HK-2 (cell line): Measurements from ENCODE around the gene VIT.
"Not testable (repeated sequence)": the region's sequence is repeated elsewhere in the genome, so short reads cannot be mapped to it uniquely, and the experiment has no call there.

Experiments
- DNase-seq: peaks from one replicate; pipeline ENCODE4 v3.0.0-alpha.2; 2018; ENCODE audit not compliant: unreplicated experiment

The VIT gene

DNA sequence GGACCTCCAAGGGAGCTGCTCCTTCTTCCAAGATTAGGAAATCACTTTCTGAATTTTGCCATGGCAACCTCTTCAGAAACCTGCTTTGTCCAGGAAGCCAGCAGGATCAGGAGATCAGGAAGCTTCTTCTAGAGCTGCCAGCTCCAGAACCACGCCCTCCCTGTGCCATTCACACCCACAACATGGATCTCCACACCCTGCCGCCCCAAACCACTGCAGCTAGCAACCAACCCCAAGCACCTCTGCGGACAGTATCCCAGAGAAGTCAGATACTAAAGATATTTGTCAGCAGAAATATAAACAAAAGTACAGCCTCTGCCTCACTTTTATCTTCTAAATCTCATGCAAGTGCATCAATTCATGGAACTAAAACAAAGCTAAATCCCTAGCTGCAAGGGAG lies 106.4 kb downstream of the VIT start:
- DNase-seq = no peak

DNA sequence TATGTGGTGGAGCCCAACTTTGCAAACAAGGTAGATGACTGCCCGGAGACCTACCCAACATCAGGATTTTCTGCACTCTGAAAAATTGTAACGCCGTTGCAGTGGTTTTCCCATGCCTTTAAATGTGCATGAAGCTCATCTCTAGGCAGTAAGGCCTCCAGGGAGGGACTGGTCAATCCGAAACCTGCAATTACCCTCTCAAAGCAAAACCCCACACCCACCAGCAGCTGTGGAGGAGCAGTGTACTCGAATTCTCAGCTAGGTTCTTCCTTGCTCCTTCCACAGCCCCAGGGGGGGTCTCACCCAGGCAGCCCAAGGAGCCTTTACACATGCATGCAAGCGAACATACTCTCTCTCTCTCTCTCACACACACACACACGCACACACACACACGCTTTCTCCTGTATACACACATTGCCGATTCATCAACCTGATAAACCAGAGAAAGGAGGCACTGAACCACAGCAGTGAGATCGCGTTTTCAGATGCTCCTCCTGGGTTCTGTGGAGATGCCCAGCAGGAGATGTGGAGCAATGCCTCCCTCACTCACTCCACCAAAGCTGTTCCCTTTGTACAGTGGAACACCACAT lies 109.2 kb downstream of the VIT start:
- DNase-seq = no peak

DNA sequence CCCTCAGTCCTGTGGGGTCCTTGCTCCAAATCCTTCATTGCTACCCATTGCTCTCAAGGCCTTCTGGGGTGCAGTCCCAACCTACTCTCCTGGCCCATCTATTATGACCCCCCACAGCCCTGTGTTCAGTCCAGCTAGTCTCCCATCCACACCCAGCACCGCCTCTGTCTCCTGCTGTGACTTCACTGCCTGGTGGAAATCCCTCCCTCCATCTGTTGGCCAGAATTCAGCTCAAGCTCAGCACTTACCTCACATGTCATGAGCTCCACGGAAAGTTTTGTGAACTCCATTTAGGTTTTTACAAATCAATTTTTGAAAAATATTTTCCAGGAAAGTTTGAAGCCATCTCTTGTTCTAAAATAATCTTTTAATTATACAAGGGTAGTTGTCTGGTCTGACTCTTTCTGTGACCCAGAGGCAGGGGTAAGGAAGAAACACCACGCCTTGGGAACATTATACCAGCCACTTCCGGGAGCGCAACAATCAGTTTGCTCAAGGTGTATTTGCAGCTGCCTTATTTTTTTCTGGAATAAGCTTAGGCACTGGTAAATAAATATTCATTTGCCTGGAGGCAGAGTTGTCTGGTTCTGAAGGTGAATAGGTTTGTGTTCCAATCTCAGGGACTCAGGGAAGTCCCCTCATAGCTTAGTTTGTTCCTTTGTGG lies 110.8 kb downstream of the VIT start:
- DNase-seq = no peak

DNA sequence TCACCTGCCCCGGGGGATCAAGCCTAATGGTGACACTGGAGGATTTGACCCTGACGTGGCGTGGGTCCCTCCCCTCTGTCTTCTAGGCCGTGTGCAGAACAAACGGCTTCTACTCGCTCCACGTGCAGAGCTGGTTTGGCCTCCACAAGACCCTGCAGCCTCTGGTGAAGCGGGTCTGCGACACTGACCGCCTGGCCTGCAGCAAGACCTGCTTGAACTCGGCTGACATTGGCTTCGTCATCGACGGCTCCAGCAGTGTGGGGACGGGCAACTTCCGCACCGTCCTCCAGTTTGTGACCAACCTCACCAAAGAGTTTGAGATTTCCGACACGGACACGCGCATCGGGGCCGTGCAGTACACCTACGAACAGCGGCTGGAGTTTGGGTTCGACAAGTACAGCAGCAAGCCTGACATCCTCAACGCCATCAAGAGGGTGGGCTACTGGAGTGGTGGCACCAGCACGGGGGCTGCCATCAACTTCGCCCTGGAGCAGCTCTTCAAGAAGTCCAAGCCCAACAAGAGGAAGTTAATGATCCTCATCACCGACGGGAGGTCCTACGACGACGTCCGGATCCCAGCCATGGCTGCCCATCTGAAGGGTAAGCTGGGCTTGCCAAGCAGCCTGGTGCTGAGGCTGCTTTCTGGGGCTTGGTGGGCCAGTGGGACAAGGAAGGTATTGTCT lies 112.0 kb downstream of the VIT start:
- DNase-seq = no peak

DNA sequence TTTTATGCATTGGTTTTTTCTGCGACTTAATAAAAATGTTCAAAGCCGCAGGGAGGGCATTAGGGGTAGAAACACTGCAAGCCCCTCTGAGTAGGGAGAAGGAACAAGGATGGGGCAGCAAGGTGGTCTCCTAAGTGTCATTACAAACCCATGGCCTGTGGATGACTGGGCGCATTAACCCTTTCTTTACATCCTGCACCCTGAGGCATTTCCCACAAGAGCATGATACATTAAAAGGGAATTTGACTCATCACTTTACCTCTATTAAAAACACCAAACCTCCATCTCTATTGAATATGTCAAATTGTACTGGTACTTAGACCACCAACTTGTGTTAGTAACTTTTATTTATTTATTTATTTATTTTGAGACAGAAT lies 112.5 kb downstream of the VIT start:
- DNase-seq = no peak

DNA sequence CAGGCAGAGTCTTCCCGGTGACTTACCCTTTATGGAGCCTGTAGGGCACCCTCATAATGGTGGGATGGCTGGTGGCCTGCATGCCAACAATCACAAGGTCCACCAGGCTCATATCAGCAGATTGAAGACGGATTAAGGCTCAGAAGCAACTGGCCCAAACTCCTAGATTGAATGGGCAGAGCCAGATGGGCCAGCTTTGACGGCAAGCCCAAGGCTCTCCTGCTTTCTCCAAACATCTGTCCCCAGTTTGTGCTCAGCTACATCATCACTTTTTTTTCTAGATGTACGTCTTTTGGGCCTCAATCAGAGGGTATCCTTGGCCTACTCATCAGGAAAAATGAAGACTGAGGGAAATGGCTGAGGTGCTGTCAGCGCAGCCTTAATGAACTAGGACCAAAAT lies 114.6 kb downstream of the VIT start:
- DNase-seq = no peak

DNA sequence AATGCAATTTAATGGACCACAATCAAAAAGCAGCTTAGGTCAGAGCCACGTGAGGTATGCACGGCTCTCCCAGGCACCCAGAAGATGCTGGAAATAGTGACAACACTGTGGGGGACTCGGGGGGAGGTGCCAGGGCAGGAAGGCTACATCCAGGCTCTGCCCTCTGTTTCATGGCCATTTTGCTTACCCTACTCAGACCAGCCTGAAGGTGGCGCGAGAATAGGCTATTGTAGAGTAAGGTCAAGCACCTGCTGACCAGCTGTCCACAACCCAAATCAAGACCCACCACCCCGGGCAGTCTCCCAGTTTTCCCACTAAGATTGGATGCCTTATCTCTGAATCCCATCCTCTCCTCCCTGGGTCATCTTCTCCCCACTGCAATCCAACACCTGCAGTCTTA lies 115.7 kb downstream of the VIT start:
- peak; percentile 5 for DNase-seq

DNA sequence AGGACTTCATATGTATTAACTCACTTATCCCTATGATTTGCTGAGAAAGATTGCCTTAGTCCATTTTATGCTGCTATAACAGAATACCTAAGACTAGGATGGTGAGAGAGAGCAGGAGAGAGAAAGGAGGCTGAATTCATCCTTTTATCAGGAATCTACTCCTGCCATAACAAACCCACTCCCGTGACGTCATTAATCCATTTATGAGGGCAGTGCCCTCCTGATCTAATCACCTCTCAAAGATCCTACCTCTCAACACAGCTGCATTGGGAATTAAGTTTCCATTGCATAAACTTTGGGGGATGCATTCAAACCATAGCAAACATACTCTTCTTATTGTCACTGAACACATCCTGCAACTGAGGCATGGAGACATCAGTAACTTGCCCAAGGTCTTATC lies 122.0 kb downstream of the VIT start:
- no peak for DNase-seq

DNA sequence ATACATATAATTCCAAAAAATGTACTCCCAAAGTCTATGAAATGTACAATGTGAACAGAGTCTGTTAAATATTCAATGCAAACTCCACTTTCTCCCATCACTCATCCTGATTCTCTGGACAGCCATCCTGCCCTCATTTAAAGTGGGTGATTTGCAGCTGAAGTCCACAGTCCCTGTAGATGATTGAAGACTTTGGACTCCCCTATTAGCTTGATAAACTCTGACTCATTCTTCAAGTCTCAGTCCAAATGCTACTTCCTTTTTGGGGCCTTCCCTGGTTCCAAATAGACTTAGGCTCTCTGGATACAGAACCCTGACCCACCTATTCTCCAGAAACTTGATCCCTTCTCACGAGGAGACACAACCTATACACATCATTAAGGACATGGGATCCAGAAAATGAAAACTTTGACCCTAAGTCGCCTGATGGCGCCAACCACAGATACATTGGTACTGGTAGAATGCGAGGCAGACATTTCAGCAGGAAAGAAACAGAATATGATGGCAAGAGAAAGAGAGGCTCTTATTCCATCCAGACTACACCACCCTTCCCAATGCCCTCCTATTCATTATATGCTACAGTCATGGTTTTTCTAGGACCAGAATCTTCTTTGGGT lies 122.7 kb downstream of the VIT start:
- DNase-seq = no peak

DNA sequence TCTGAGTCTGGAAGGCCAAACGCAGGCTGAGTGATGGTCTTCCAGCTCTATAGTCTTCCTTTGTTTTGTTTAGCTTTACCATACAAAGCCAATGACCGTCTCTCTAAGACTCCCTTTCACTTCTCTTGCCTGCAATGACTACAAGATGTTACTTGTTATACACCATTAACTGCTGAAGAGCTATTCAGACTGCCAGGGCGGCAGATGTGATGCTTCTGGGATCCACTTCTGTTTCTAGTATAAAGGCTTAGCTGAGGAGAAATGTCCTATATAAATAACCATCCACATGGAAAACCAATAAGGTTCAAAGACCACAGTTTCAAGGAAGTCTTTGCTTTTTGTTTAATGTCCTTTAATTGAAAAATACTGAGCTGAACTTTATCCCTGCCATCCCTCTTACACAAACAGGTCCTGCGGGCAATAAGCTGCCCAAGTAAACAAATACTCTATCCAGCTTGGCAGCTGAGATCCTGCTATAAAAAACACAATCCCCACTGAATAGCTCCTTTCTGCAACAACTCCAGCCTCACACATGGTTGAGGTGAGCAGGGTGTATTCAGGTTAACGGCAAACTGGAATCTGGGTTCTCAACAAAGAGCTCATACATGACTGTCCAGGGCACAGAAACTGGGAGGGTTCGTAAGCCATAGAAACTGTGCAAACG lies 124.6 kb downstream of the VIT start:
- no peak for DNase-seq

DNA sequence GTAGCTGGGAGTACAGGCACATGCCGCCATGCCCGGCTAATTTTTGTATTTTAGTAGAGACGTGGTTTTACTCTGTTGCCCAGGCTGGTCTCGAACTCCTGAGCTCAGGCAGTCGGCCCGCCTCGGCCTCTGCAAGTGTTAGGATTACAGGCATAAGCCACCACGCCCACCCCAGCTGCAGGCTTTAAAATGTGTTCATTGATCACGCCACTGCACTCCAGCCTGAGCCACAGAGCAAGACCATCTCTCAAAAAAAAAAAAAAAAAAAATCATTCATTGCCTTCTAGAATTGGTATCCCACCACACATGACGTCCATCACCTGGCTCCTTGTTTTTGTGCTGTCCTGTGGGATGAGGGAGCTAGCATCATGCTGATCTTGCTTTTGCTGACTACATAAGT lies 127.4 kb downstream of the VIT start:
- DNase-seq = no peak

DNA sequence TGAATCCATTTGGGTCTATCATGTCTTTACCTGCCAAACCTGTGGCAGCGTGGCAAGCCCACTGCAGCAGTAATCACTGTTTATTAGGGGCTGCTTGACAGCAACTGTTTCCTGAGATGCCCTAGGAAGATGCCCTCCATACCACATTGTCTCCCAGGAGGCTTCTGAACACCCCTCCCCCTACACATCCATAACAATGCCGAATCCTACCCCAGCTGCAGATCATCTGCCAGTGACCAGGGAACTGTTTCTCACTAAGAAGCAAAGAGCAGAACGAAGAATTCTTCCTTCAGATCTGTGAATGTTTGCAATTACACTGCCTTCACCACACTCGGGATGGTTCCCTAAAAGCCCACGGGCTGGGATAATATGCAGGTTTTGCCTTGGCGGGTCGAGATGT lies 127.8 kb downstream of the VIT start:
- no peak for DNase-seq

DNA sequence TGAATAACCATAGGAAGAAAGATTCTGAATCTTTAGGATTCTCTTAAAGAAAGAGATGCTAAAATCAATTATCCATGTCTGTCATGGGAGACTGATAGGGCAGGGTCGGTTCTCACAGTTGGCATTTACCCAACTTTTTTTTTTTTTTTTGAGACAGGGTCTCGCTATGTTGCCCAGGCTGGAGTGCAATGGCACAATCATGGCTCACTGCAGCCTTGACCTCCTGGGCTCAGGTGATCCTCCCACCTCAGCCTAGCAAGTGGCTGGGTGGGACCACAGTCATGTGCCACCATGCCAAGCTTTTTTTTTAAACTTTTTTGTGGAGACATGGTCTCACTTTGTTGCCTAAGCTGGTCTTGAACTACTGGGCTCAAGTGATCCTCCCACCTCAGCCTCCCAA lies 128.2 kb downstream of the VIT start:
- not testable (repeated sequence) for DNase-seq

DNA sequence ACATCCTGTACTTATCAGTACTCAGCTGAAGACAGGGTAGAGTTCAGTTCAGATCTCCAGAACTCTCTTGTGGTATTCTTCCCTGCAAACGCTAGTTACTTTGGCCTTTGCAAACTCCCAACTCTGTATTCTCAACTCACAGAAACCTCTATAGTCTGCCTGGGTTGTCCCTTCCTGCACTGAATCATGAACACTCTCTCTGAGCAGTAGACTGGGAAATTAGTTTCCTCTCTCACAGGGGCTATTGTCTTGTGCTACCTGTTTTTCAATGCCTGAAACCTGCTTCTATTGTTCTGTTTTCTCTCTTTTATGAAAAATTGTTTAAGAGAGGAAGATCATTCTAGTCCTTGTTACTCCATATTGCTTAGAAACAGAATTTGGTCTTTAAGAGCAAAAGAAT lies 134.7 kb downstream of the VIT start:
- DNase-seq = no peak

DNA sequence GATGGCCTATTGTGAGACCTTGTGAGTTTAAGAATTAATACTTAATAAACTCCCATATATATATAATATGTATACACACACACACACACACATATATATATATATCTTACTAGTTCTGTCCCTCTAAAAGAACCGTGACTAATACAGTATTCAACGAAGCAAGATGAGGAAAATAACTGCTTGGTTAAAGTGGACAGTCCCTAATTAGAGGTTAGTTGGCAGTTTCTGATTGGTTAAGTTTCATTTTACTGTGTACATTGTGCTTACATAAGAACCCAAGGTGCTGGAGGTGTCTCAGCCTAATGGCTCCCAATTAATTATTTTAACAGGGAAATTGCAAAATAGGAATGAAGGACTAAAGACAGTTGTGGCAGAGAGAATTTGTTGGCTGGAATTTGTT lies 137.7 kb downstream of the VIT start:
- DNase-seq = no peak

DNA sequence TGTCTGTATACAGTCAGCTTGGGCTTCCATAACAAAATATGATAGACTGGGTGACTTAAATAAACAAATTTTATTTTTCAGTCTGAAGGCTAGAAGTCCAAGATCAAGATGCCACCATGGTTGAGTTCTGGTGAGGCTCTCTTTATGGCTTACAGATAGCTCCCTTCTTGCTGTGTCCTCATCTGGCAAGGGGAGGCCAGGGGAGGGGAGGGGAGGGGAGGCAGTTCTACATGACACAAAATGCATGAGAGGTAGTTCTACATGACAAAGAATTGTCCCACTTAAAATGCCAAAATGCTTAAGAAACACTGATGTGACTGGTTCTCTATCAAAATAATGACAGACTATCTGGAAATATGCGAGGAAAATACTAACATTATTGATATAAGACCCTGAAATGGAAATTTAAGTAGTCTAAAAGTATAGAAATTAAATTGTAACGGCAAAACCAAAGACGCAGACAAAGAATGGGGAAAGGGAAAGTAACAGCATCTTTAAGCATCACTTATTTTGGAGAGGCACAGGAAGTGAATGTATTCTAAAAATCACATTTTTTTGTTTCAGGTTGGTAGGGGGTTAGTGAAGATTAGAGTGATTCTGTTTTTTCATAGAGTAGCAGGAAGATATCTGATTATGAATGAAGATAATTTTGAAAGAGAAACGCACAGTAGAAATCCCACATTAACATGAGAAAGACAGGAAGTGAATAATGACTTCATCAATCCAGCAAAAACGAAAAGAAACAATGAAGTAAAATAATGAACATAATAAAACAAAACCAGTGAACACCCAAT lies 138.4 kb downstream of the VIT start:
- DNase-seq = no peak

DNA sequence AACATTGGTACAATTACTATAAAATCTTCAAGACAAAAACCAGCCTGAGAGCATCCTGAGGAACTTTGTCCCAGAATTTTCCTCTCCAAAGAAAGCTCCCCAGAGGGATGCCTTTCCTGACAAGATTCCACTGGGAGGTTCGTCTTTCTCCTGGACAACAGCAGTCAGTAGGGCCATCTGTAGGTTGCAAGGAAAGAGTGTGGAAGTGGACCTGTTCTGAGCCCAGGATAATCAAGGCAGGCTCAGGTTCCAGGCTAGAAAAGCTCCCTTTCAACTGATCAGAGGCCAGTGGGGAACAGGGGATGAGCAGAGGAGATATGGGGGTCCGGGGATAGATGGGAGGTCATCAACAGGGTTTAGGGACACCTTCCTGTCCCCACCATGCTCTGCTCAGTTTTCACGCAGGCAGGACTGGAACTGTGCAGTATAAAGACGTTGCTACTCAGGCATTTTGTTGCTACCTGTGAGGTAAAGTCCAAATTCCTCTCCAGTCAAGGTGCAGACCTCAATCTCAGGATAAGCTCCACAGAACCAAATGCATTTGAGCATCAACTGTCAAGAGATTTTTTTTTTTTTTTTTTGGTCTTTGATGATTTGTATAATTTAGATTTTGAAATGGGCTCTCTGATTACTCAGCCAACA lies 143.6 kb downstream of the VIT start:
- DNase-seq = no peak

DNA sequence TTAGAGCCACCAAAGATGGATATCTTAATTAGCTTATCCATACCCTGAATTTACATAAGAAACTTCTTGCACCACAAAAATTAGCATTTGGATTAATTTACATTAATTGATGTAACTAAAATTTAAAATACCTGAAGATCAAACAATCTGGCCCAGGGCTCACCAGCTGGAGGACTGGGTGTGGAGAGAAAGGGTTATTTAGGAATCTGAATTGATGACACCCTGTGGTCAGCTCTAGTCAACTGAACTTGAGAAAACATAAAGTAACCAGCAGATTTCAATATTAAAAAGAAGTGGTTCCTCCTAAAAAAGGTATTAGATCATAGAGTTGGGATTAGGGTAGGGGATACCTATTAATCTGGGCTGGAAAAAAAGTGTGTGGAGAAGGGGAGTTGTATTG lies 147.3 kb downstream of the VIT start:
- DNase-seq = no peak

DNA sequence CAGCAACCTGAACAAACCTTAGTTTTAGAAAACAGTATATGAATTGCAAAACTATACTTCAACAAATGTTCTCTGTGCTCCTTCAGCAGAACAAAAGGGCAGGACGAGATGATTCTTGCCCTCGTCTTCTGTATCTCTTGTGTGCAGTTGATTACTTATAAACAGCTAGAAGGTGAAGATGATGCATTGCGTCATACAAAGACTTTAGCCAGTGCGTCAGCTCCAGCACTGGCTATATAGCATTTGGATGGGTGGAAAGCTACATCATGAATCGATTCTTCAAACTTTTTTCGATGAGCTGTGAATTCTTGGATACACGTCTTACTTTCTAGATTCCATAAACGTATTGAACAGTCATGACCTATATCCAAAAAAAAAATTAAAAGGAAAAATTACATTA lies 152.8 kb downstream of the VIT start:
- no peak for DNase-seq

DNA sequence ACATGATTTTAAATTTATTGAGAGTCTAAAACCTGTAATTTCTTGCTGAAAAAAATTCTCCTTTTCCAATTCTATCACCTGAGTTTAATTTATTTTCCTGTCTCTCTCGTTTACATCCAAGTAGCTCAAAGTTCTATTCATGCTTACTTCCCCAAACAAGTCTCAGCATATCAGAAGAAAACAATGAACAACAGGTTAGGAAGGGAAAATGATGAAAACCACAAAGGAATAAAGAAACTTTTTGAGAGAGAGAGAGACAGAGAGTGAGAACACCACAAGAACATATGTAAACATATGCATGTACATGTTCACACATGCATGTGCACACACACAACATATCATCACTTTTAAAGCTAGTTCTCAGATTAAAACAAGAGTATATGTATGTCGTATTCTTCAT lies 157.7 kb downstream of the VIT start:
- no peak for DNase-seq

DNA sequence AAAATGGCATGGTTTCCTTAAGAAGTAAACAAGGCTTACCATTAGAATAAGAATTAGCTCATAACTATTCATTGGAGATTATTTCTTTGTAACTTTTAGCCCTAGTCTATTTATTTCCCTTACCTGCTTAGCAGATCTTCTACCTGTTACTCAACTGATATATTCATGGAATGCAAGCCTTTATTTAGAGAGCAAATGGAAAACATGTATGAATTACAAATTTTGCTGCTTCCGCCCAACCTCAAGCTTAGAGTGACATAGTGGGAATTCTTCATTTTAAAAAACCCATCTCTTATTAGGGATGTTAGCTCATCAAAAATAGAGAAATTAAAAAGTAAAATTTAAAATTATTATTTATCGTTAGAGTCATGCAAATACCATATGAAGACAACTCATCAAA lies 158.9 kb downstream of the VIT start:
- no peak for DNase-seq
